HL-60 (cell line): ENCODE results near the gene LMAN1L.

Source experiments
- DNase-seq, 2 experiments: peaks; one replicate each; pipeline ENCODE4 v3.0.0-alpha.2; 2010 to 2020; ENCODE audit warnings: low read depth in 1 of 2, low spot score in 1 of 2
- H3K27ac ChIP-seq: fragments of 250-450 bp; sonication (Bioruptor Pico); replicated peaks from 2 replicates; pipeline ENCODE4 v1.5.1; 2020; ENCODE audit warnings: mild to moderate bottlenecking, moderate library complexity
- H3K27me3 ChIP-seq: fragments of 250-450 bp; sonication (Bioruptor Pico); 2 replicates; pipeline ENCODE4 v1.5.1; 2021; ENCODE audit warnings: mild to moderate bottlenecking, moderate library complexity; ENCODE audit not compliant: insufficient read depth, poor library complexity, severe bottlenecking
- H3K4me3 ChIP-seq: replicated peaks from 2 replicates; pipeline ENCODE4 v1.5.1; 2011; ENCODE audit warnings: mild to moderate bottlenecking, control low read depth, low read length; ENCODE audit not compliant: insufficient read depth
- GABPA ChIP-seq: IDR thresholded peaks from 2 replicates; pipeline ENCODE4 v1.6.1; 2012; ENCODE audit warnings: low read depth
- POLR2AphosphoS5 ChIP-seq: IDR thresholded peaks from 2 replicates; pipeline ENCODE4 v1.6.1; 2012; ENCODE audit warnings: low read depth
- SPI1 ChIP-seq: IDR thresholded peaks from 2 replicates; pipeline ENCODE4 v1.6.1; 2012; ENCODE audit warnings: low read depth, mild to moderate bottlenecking, borderline replicate concordance
- TF ChIP-seq, protein P1 (sequence below): IDR thresholded peaks from one replicate; pipeline ENCODE4 v1.5.1; 2011; ENCODE audit warnings: low read length, control low read depth, inconsistent platforms; ENCODE audit not compliant: insufficient read depth
- TF ChIP-seq, protein P2 (sequence below): IDR thresholded peaks from 2 replicates; pipeline ENCODE4 v1.6.1; 2012; ENCODE audit warnings: low read depth; ENCODE audit not compliant: insufficient replicate concordance

LMAN1L gene

DNA sequence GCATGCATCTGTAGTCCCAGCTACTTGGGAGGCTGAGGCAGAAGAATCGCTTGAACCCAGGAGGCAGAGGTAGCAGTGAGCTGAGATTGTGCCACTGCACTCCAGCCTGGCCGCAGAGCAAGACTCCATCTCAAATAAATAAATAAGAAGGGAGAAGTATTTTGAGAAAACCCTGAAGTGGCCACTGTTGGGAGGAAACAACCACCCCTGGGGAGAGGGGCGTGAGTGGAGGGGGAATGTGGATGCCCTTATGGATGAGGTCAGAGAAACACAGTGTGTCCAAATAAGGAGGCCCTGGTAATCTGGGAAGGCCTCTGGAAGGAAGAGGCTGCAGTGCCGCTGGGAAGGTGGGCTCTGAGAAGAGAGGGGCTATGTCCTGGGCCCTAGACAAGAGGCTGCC lies 9.6 kb downstream of the LMAN1L start:
- H3K27ac ChIP-seq: no peak overlapping the region
- DNase-seq: no peak
- no peak for TF ChIP-seq GABPA
- TF ChIP-seq, protein P1, sequence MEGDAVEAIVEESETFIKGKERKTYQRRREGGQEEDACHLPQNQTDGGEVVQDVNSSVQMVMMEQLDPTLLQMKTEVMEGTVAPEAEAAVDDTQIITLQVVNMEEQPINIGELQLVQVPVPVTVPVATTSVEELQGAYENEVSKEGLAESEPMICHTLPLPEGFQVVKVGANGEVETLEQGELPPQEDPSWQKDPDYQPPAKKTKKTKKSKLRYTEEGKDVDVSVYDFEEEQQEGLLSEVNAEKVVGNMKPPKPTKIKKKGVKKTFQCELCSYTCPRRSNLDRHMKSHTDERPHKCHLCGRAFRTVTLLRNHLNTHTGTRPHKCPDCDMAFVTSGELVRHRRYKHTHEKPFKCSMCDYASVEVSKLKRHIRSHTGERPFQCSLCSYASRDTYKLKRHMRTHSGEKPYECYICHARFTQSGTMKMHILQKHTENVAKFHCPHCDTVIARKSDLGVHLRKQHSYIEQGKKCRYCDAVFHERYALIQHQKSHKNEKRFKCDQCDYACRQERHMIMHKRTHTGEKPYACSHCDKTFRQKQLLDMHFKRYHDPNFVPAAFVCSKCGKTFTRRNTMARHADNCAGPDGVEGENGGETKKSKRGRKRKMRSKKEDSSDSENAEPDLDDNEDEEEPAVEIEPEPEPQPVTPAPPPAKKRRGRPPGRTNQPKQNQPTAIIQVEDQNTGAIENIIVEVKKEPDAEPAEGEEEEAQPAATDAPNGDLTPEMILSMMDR: no peak
- TF ChIP-seq POLR2AphosphoS5: no peak
- TF ChIP-seq, protein P2, sequence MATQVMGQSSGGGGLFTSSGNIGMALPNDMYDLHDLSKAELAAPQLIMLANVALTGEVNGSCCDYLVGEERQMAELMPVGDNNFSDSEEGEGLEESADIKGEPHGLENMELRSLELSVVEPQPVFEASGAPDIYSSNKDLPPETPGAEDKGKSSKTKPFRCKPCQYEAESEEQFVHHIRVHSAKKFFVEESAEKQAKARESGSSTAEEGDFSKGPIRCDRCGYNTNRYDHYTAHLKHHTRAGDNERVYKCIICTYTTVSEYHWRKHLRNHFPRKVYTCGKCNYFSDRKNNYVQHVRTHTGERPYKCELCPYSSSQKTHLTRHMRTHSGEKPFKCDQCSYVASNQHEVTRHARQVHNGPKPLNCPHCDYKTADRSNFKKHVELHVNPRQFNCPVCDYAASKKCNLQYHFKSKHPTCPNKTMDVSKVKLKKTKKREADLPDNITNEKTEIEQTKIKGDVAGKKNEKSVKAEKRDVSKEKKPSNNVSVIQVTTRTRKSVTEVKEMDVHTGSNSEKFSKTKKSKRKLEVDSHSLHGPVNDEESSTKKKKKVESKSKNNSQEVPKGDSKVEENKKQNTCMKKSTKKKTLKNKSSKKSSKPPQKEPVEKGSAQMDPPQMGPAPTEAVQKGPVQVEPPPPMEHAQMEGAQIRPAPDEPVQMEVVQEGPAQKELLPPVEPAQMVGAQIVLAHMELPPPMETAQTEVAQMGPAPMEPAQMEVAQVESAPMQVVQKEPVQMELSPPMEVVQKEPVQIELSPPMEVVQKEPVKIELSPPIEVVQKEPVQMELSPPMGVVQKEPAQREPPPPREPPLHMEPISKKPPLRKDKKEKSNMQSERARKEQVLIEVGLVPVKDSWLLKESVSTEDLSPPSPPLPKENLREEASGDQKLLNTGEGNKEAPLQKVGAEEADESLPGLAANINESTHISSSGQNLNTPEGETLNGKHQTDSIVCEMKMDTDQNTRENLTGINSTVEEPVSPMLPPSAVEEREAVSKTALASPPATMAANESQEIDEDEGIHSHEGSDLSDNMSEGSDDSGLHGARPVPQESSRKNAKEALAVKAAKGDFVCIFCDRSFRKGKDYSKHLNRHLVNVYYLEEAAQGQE: no peak
- TF ChIP-seq SPI1: no peak
- peaks cover 13% of the 10 kb centered on the region for H3K27me3 ChIP-seq
- no peak overlapping the region for H3K4me3 ChIP-seq

DNA sequence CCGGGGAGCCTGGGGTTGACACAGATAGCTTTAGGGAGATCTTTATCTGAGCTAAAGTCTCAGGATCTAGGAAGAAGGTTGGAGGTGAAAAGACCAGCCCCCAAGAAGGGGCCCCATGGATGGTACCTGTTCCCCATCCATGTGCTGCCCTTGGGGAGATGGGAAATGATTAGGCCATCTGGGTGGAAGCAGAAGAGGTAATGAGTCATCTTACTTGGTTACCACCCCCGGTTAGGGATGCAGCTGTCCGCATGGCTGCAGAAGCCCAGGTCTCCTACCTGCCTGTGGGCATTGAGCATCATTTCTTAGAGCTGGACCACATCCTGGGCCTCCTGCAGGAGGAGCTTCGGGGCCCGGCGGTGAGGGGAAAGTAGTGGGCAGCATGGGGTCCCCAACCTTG lies 10.7 kb downstream of the LMAN1L start:
- TF ChIP-seq, protein P1: no peak
- no peak for TF ChIP-seq SPI1
- no peak for TF ChIP-seq GABPA
- TF ChIP-seq POLR2AphosphoS5: no peak
- TF ChIP-seq, protein P2: no peak
- Histone ChIP-seq H3K27me3 (peaks cover 16% of the 10 kb centered on the region), H3K27ac (no peak overlapping the region), H3K4me3 (no peak overlapping the region)
- no peak for DNase-seq

DNA sequence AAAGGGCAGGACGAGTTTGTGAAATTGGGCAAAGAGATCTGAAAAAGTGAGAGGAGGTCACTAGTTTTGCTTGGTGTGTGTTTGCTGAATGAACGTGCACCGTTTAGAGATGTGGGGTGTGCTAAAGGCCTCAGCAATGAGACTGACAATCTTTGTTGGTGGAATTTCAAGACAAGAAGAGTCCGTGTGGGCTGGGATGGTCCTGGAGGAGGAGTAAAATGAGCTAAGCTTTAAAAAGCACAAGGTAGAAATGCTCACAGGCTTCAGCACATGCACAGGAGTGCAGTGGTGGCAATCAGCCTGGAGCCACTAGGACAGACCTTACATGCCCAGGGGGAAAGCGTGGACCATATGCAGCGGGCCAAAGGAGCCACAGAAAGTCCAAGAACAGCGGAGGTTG lies 12.3 kb downstream of the LMAN1L start:
- TF ChIP-seq POLR2AphosphoS5: no peak
- no peak for TF ChIP-seq SPI1
- TF ChIP-seq, protein P1: no peak
- TF ChIP-seq GABPA: no peak
- TF ChIP-seq, protein P2: no peak
- peaks cover 16% of the 10 kb centered on the region for H3K27me3 ChIP-seq
- DNase-seq: no peak
- H3K27ac ChIP-seq: no peak overlapping the region
- H3K4me3 ChIP-seq: no peak overlapping the region
